SK-N-SH treated with all-trans-retinoic acid at 6 μM for 48 hours (cell line): ENCODE results near the gene LIFR.

Source experiments
- ATAC-seq: fragments of 200-7000 bp; cut with Tn5 transposase; 3 replicates; pipeline ENCODE4 v1.9.1; 2020; ENCODE audit warnings: mild to moderate bottlenecking, moderate library complexity
- ARNTL ChIP-seq: fragments of 450-650 bp; formaldehyde crosslinking; IDR thresholded peaks from 2 replicates; pipeline ENCODE4 v1.5.0; 2020; ENCODE audit warnings: low read depth, mild to moderate bottlenecking, moderate library complexity, borderline replicate concordance
- BACH2 ChIP-seq: fragments of 250-450 bp; sonication (Bioruptor Pico); IDR thresholded peaks from 2 replicates; pipeline ENCODE4 v1.9.0; 2021; ENCODE audit warnings: mild to moderate bottlenecking, borderline replicate concordance
- CREB5 ChIP-seq: fragments of 250-450 bp; sonication (Bioruptor Pico); IDR thresholded peaks from 2 replicates; pipeline ENCODE4 v1.5.1; 2020; ENCODE audit warnings: low read depth, mild to moderate bottlenecking, moderate library complexity
- ESRRG ChIP-seq: fragments of 250-450 bp; sonication (Bioruptor Pico); IDR thresholded peaks from 2 replicates; pipeline ENCODE4 v1.6.1; 2021; ENCODE audit warnings: mild to moderate bottlenecking
- GLIS3 ChIP-seq: fragments of 250-450 bp; sonication (Bioruptor Pico); IDR thresholded peaks from 2 replicates; pipeline ENCODE4 v1.5.0; 2020; ENCODE audit warnings: mild to moderate bottlenecking, moderate library complexity
- ISL1 ChIP-seq: fragments of 250-450 bp; sonication (Bioruptor Pico); IDR thresholded peaks from 2 replicates; pipeline ENCODE4 v2.1.2; 2022; ENCODE audit warnings: mild to moderate bottlenecking, moderate library complexity
- OSR1 ChIP-seq: fragments of 250-450 bp; sonication (Bioruptor Pico); IDR thresholded peaks from 2 replicates; pipeline ENCODE4 v1.8.0; 2022; ENCODE audit warnings: moderate library complexity, mild to moderate bottlenecking, inconsistent platforms
- RARB ChIP-seq: fragments of 250-450 bp; sonication (Bioruptor Pico); IDR thresholded peaks from 2 replicates; pipeline ENCODE4 v1.8.0; 2021; ENCODE audit warnings: mild to moderate bottlenecking, moderate library complexity
- SNAI2 ChIP-seq: fragments of 250-450 bp; sonication (Bioruptor Pico); IDR thresholded peaks from 2 replicates; pipeline ENCODE4 v1.5.0; 2020; ENCODE audit warnings: mild to moderate bottlenecking, moderate library complexity
- TCF4 ChIP-seq: fragments of 250-450 bp; sonication (Bioruptor Pico); IDR thresholded peaks from 2 replicates; pipeline ENCODE4 v1.8.0; 2021; ENCODE audit warnings: mild to moderate bottlenecking, moderate library complexity, borderline replicate concordance
- TOX ChIP-seq: fragments of 250-450 bp; sonication (Bioruptor Pico); IDR thresholded peaks from 2 replicates; pipeline ENCODE4 v1.8.0; 2021; ENCODE audit warnings: mild to moderate bottlenecking, moderate library complexity, borderline replicate concordance
- TSHZ2 ChIP-seq: fragments of 250-450 bp; sonication (Bioruptor Pico); IDR thresholded peaks from 2 replicates; pipeline ENCODE4 v1.5.0; 2020; ENCODE audit warnings: mild to moderate bottlenecking, moderate library complexity
- ZC3H10 ChIP-seq: fragments of 250-450 bp; sonication (Bioruptor Pico); IDR thresholded peaks from 2 replicates; pipeline ENCODE4 v1.5.1; 2021; ENCODE audit warnings: mild to moderate bottlenecking, moderate library complexity
- ZFP3 ChIP-seq: fragments of 250-450 bp; sonication (Bioruptor Pico); IDR thresholded peaks from 2 replicates; pipeline ENCODE4 v1.5.0; 2020; ENCODE audit warnings: mild to moderate bottlenecking, moderate library complexity
- ZFP30 ChIP-seq: fragments of 450-650 bp; formaldehyde crosslinking; IDR thresholded peaks from 2 replicates; pipeline ENCODE4 v1.5.0; 2022; ENCODE audit warnings: mild to moderate bottlenecking, moderate library complexity
- ZNF565 ChIP-seq: fragments of 450-650 bp; formaldehyde crosslinking; conservative IDR thresholded peaks from 2 replicates; pipeline ENCODE4 v1.5.0; 2020; ENCODE audit warnings: low read depth, mild to moderate bottlenecking, moderate library complexity
- ZNF70 ChIP-seq: fragments of 450-650 bp; formaldehyde crosslinking; IDR thresholded peaks from 2 replicates; pipeline ENCODE4 v1.5.0; 2020; ENCODE audit warnings: mild to moderate bottlenecking, moderate library complexity
- TF ChIP-seq, protein P1 (sequence below): fragments of 250-450 bp; sonication (Bioruptor Pico); IDR thresholded peaks from 2 replicates; pipeline ENCODE4 v1.5.1; 2021; ENCODE audit warnings: mild to moderate bottlenecking, moderate library complexity
- TF ChIP-seq, protein P2 (sequence below): fragments of 250-450 bp; sonication (Bioruptor Pico); IDR thresholded peaks from 2 replicates; pipeline ENCODE4 v1.8.0; 2020; ENCODE audit warnings: mild to moderate bottlenecking, moderate library complexity, borderline replicate concordance

LIFR gene

GRCh38 chr5:38534156-38534453 is 22.3 kb downstream of the LIFR start:
- TF ChIP-seq ZNF565, result no peak
- TF ChIP-seq, all 23 proteins: peak for 0
- ATAC-seq, result no peak

DNA sequence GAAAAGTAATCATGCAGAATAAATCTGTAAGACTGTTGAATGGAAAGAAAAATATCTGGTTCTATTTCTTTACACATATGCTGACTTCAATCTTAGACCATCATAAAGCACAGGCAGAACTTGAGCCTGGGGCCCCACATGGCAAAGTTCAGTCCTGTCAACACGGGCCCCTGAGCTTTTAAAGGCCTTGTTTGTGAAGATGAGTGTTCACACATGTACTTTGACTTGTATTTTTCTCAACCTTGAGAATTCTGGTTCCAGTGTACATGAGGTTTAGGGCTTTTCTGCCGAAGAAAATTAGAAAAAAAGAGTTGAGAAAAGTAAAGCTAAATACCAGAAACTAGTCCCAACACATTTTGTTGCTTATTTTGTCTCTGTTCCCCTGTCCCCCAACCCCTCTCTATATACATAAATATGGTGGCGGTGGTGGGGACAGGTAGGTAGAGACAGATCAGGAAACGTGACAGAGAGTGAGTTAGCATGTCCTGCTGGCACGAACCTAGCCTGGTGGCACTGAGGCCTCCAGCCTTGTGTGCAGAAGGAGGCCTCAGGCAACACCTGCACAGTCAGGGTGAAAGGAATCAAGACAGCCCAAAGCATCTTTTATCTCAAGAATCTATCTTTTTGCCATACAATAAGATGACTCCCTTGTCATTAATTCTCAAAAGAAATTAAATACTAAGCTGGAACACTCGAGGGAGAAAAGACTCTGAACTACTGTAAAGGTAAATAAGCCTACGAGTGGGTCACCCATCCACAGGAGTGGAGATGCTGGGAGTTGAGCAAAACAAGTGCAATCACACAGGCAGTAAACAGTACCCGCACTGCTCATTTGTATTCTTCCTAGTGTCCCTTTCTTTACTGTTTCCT is 22.9 kb downstream of the LIFR start:
- no peak for ATAC-seq
- no peak for TF ChIP-seq GLIS3
- no peak for TF ChIP-seq ISL1
- no peak for TF ChIP-seq ZFP30 (CRISPR knock-in tag)

DNA sequence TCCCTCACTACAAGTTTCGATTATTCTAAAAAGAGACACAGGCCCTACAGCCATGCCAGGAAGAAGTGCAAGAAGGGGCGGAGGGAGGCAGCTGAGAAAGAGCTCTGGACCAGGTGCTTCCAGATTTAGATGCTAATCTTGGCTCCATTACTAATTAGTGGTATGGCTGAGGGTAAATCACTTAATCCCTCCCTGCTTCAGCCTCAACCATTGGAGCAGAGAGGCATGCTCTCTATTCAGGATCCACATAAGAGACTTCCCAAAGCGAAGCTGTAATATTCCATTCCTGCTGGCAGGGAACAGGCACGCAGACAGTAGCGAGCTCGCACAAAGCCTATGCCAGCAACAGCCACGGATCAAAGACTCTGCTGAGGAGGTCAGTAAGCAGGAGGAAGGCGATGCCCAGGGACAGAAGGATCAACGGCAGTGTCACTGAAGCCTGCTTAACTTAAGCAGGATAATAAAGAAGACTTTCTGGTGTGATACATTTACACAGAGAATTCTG is 24.2 kb downstream of the LIFR start:
- ATAC-seq, result no peak

DNA sequence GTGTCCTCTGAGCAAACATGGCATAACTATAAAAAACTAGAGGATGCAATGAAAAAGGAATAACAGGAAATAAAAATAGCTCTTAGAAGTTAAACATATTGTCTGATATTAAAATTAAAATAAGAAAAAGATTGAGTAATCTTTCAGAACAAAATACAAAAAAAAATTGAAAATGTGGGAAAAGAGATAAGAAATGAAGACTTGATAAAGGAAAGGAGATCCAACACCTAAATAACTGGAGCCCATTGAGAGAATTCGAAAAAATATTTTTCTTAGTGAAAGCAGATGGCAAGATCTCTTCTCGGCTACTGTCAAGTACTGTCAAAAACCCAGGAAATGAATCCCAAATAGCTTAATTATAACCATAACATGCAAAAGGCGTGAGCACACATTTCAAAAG is 24.9 kb downstream of the LIFR start:
- ATAC-seq, result no peak
- TF ChIP-seq GLIS3 (no peak), ZNF565 (no peak), ESRRG (CRISPR knock-in tag) (no peak), ZNF70 (CRISPR knock-in tag) (no peak), BACH2 (no peak), SNAI2 (CRISPR knock-in tag) (no peak), OSR1 (CRISPR knock-in tag) (no peak), TOX (no peak), ARNTL (CRISPR knock-in tag) (no peak), TCF4 (CRISPR knock-in tag) (no peak), ZC3H10 (no peak), ZFP3 (CRISPR knock-in tag) (no peak)
- TF ChIP-seq, protein P1, sequence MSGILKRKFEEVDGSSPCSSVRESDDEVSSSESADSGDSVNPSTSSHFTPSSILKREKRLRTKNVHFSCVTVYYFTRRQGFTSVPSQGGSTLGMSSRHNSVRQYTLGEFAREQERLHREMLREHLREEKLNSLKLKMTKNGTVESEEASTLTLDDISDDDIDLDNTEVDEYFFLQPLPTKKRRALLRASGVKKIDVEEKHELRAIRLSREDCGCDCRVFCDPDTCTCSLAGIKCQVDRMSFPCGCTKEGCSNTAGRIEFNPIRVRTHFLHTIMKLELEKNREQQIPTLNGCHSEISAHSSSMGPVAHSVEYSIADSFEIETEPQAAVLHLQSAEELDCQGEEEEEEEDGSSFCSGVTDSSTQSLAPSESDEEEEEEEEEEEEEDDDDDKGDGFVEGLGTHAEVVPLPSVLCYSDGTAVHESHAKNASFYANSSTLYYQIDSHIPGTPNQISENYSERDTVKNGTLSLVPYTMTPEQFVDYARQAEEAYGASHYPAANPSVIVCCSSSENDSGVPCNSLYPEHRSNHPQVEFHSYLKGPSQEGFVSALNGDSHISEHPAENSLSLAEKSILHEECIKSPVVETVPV (CRISPR knock-in tag), result no peak

More for the DNA sequence above, 24.2 kb downstream of the LIFR start:
- TF ChIP-seq, protein P2, sequence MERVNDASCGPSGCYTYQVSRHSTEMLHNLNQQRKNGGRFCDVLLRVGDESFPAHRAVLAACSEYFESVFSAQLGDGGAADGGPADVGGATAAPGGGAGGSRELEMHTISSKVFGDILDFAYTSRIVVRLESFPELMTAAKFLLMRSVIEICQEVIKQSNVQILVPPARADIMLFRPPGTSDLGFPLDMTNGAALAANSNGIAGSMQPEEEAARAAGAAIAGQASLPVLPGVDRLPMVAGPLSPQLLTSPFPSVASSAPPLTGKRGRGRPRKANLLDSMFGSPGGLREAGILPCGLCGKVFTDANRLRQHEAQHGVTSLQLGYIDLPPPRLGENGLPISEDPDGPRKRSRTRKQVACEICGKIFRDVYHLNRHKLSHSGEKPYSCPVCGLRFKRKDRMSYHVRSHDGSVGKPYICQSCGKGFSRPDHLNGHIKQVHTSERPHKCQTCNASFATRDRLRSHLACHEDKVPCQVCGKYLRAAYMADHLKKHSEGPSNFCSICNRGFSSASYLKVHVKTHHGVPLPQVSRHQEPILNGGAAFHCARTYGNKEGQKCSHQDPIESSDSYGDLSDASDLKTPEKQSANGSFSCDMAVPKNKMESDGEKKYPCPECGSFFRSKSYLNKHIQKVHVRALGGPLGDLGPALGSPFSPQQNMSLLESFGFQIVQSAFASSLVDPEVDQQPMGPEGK, result no peak
- TF ChIP-seq, protein P1 (CRISPR knock-in tag), result no peak
- TF ChIP-seq ZNF565 (no peak), ZC3H10 (no peak), TSHZ2 (no peak), TCF4 (CRISPR knock-in tag) (no peak), CREB5 (CRISPR knock-in tag) (no peak), RARB (CRISPR knock-in tag) (no peak), GLIS3 (no peak), ESRRG (CRISPR knock-in tag) (no peak)
